GM12891 (cell line): ENCODE measurements around the gene CMTM6.
"Not testable (repeated sequence)": the region's sequence is repeated elsewhere in the genome, so short reads cannot be mapped to it uniquely, and the experiment has no call there.

ENCODE experiments used
- POLR2A ChIP-seq: IDR thresholded peaks from 2 replicates; pipeline ENCODE4 v1.6.1; 2011; ENCODE audit warnings: low read depth, low read length, control low read depth
- POLR2AphosphoS5 ChIP-seq: IDR thresholded peaks from 2 replicates; pipeline ENCODE4 v1.6.1; 2011; ENCODE audit warnings: low read depth, low read length, control low read depth
- POU2F2 ChIP-seq: IDR thresholded peaks from 2 replicates; pipeline ENCODE4 v1.6.1; 2011; ENCODE audit warnings: low read depth, mild to moderate bottlenecking, control low read depth, low read length, moderate library complexity
- TAF1 ChIP-seq: IDR thresholded peaks from 2 replicates; pipeline ENCODE4 v1.6.1; 2011; ENCODE audit warnings: low read depth, low read length, control low read depth

GRCh38 chr3:32460817-32461496 lies 41.7 kb downstream of the CMTM6 start:
- not testable (repeated sequence) for TF ChIP-seq POLR2A, POLR2AphosphoS5, TAF1, POU2F2
